ENCODE results near the gene TMTC1. TPM values are rescaled to one million over a fixed set of nuclear protein-coding genes. Genes with fewer than 3 reads are reported as not detected.
A peak's percentile ranks its signal among the peaks of the same experiment; 100 is the strongest.

The TMTC1 gene
- total and polyA plus RNA-seq, 2 experiments from 2014 or later, result 6.8 to 14.0 TPM

DNA sequence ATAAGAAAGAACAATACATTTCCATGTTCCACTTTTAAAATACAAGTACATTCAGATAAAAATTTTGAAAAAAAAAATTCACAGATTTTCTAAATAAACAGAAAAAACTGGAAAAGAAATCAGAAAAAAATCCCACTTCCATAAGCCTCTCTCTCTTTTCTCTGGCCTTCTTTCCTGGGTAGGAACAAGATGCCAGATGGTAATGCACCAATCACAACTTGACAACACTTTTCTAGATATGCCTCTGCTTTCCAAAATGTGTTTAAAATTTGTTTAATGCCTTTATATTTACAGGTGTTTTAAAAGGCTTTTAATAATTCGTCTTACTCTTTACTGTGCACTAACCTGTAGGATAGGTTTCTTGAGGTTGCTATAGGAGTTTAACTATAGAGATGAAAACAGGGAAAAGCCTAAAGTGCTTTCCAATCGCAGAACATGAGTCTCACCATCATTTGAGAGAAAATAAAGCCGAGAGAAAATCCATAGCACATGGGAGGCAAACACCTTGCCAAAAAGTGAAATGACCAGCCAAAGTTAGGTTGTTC, 74.2 kb downstream of the TMTC1 start:
- H3K4me3 ChIP-seq, result no peak overlapping the region
- TF ChIP-seq EZH2phosphoT487 (IDR thresholded peaks at IDR 0.05; ENCODE audit: low read depth, severe bottlenecking, unreplicated experiment), result no peak
- TF ChIP-seq EZH2 (IDR thresholded peaks at IDR 0.05; ENCODE audit: borderline replicate concordance), result no peak
- TF ChIP-seq, protein P1, sequence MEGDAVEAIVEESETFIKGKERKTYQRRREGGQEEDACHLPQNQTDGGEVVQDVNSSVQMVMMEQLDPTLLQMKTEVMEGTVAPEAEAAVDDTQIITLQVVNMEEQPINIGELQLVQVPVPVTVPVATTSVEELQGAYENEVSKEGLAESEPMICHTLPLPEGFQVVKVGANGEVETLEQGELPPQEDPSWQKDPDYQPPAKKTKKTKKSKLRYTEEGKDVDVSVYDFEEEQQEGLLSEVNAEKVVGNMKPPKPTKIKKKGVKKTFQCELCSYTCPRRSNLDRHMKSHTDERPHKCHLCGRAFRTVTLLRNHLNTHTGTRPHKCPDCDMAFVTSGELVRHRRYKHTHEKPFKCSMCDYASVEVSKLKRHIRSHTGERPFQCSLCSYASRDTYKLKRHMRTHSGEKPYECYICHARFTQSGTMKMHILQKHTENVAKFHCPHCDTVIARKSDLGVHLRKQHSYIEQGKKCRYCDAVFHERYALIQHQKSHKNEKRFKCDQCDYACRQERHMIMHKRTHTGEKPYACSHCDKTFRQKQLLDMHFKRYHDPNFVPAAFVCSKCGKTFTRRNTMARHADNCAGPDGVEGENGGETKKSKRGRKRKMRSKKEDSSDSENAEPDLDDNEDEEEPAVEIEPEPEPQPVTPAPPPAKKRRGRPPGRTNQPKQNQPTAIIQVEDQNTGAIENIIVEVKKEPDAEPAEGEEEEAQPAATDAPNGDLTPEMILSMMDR (IDR thresholded peaks at IDR 0.05; ENCODE audit: poor library complexity), result no peak
- no peaks in the 10 kb centered on the region for H3K27me3 ChIP-seq
- H2AFZ ChIP-seq, result no peak overlapping the region
- 71% methylated on average over 3 of the region's 3 CpGs for WGBS (ENCODE audit: low lambda C conversion rate, missing lambda C conversion rate)
- H3K4me2 ChIP-seq, result no peak overlapping the region
- DNase-seq (ENCODE audit: low spot score), result no peak
- no peaks in the 10 kb centered on the region for H3K9me3 ChIP-seq (ENCODE audit: low read depth)
- peak overlapping the region; percentile 7 for H3K27ac ChIP-seq
- H3K9me2 ChIP-seq (replicated peaks; ENCODE audit: insufficient read depth), result no peaks in the 10 kb centered on the region
- H3K79me2 ChIP-seq, result no peaks in the 10 kb centered on the region
- no peaks in the 10 kb centered on the region for H3K36me3 ChIP-seq (replicated peaks; ENCODE audit: insufficient read depth, low read depth)
- no peaks in the 10 kb centered on the region for H4K20me1 ChIP-seq (ENCODE audit: insufficient read depth, poor library complexity, severe bottlenecking)
- H3K4me1 ChIP-seq (ENCODE audit: insufficient read depth), result peaks cover 4% of the 10 kb centered on the region

DNA sequence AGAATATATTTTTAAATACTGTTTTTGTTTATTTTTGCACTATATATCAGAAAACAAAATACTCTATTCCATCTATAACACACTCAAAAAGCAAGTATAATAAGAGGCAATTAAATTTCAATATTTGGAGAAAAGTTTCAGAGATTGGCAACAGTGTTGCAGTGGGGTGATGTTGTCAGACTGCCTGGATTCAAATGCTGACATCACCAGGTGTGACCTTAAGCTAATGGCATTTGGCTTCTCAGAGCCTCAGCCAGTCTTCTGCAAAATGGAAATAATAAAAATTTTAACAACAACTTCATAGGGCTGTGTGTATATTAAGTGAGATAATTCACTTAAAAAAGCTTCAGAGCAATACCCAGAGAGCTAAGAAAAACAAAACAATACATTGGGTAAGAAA, 74.7 kb downstream of the TMTC1 start:
- no peak for DNase-seq (ENCODE audit: low spot score)
- Histone ChIP-seq H3K9me2 (replicated peaks; ENCODE audit: insufficient read depth) (no peaks in the 10 kb centered on the region), H3K4me3 (no peak overlapping the region), H4K20me1 (ENCODE audit: insufficient read depth, poor library complexity, severe bottlenecking) (no peaks in the 10 kb centered on the region), H3K27ac (no peak overlapping the region), H3K4me1 (ENCODE audit: insufficient read depth) (peaks cover 4% of the 10 kb centered on the region), H3K27me3 (no peaks in the 10 kb centered on the region), H3K36me3 (replicated peaks; ENCODE audit: insufficient read depth, low read depth) (no peaks in the 10 kb centered on the region), H3K79me2 (no peaks in the 10 kb centered on the region), H2AFZ (no peak overlapping the region), H3K9me3 (ENCODE audit: low read depth) (no peaks in the 10 kb centered on the region), H3K4me2 (no peak overlapping the region)
- TF ChIP-seq, protein P1 (IDR thresholded peaks at IDR 0.05; ENCODE audit: poor library complexity), result no peak
- TF ChIP-seq EZH2 (IDR thresholded peaks at IDR 0.05; ENCODE audit: borderline replicate concordance) (no peak), EZH2phosphoT487 (IDR thresholded peaks at IDR 0.05; ENCODE audit: low read depth, severe bottlenecking, unreplicated experiment) (no peak)

DNA sequence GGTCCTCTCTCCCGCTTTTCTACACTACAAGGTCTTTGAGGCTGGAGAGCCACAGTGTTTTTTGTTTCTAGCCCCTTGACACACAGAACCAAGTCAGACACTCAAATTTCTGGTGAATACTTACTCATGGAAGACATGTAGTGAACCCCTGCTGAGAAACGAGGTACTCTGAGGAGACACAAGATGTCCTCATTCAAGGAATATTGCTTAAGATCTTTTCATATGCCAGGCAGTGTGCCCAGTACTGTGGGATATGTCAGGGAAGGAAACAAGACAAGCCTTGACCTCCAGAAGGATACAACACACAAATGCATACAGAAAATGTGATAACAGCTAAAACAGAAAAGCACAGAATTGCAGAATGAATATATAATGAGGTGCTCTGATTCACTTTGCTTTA, 75.9 kb downstream of the TMTC1 start:
- Histone ChIP-seq H3K4me2 (no peak overlapping the region), H3K4me1 (ENCODE audit: insufficient read depth) (peaks cover 4% of the 10 kb centered on the region), H3K9me3 (ENCODE audit: low read depth) (no peaks in the 10 kb centered on the region), H3K79me2 (no peaks in the 10 kb centered on the region), H3K27me3 (no peaks in the 10 kb centered on the region), H3K9me2 (replicated peaks; ENCODE audit: insufficient read depth) (no peaks in the 10 kb centered on the region), H3K36me3 (replicated peaks; ENCODE audit: insufficient read depth, low read depth) (no peaks in the 10 kb centered on the region), H3K27ac (no peak overlapping the region), H4K20me1 (ENCODE audit: insufficient read depth, poor library complexity, severe bottlenecking) (no peaks in the 10 kb centered on the region), H3K4me3 (no peak overlapping the region), H2AFZ (no peak overlapping the region)
- WGBS (ENCODE audit: low lambda C conversion rate, missing lambda C conversion rate), result 98% methylated on average over 2 of the region's 2 CpGs
- DNase-seq (ENCODE audit: low spot score), result no peak
- TF ChIP-seq EZH2 (IDR thresholded peaks at IDR 0.05; ENCODE audit: borderline replicate concordance), result no peak
- TF ChIP-seq, protein P1 (IDR thresholded peaks at IDR 0.05; ENCODE audit: poor library complexity), result no peak
- TF ChIP-seq EZH2phosphoT487 (IDR thresholded peaks at IDR 0.05; ENCODE audit: low read depth, severe bottlenecking, unreplicated experiment), result no peak

DNA sequence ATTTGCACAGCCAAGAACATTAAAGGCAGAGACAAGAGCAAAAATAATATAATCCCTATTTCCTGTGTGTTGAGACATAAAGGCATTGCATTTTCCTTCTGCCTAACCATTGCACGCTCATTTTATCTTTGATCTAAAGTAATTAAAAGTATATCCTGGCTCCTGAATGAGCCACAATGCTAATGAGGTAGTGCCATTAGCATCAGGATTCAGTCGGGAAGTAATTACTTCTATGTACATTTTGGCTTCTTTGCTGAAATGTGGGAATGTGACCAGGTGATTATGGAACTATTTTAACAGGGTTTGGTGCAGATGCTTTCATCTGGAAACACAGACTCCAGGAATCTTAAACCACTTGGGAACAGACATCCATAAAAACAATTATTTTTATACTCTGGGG, 77.4 kb downstream of the TMTC1 start:
- Histone ChIP-seq H2AFZ (no peak overlapping the region), H3K4me1 (ENCODE audit: insufficient read depth) (peaks cover 4% of the 10 kb centered on the region), H3K36me3 (replicated peaks; ENCODE audit: insufficient read depth, low read depth) (no peaks in the 10 kb centered on the region), H3K9me2 (replicated peaks; ENCODE audit: insufficient read depth) (no peaks in the 10 kb centered on the region), H3K9me3 (ENCODE audit: low read depth) (no peaks in the 10 kb centered on the region), H3K27me3 (no peaks in the 10 kb centered on the region), H4K20me1 (ENCODE audit: insufficient read depth, poor library complexity, severe bottlenecking) (no peaks in the 10 kb centered on the region), H3K27ac (no peak overlapping the region), H3K4me2 (no peak overlapping the region), H3K4me3 (no peak overlapping the region), H3K79me2 (no peaks in the 10 kb centered on the region)
- 35% methylated on average over 2 of the region's 2 CpGs for WGBS (ENCODE audit: low lambda C conversion rate, missing lambda C conversion rate)
- DNase-seq (ENCODE audit: low spot score), result no peak
- TF ChIP-seq EZH2phosphoT487 (IDR thresholded peaks at IDR 0.05; ENCODE audit: low read depth, severe bottlenecking, unreplicated experiment), result no peak
- TF ChIP-seq, protein P1 (IDR thresholded peaks at IDR 0.05; ENCODE audit: poor library complexity), result no peak
- TF ChIP-seq EZH2 (IDR thresholded peaks at IDR 0.05; ENCODE audit: borderline replicate concordance), result no peak

Data from hepatocyte (in vitro differentiated cells).